Upper lobe of left lung (tissue), 6 donors: ENCODE measurements around the gene KRTAP4-9. TPM values are rescaled to one million over a fixed set of nuclear protein-coding genes. Genes with fewer than 3 reads are reported as not detected.
"Not testable (repeated sequence)": the region's sequence is repeated elsewhere in the genome, so short reads cannot be mapped to it uniquely, and the experiment has no call there.

ENCODE experiments used
- ATAC-seq, 2 donors: fragments of 200-7000 bp; cut with Tn5 transposase; one replicate each; pipeline ENCODE4 v1.9.1; 2022; ENCODE audit warnings: mild to moderate bottlenecking in 2 of 2, moderate library complexity in 2 of 2; ENCODE audit not compliant: low FRiP score in 2 of 2
- DNase-seq, 2 donors: peaks; one replicate each; pipeline ENCODE4 v3.0.0-alpha.2; 2019 to 2020
- H3K27ac ChIP-seq, 4 donors: fragments of 200-600 bp; sonication (generic); one replicate each; pipeline ENCODE4 v1.5.1; 2016 to 2019
- H3K27me3 ChIP-seq, 4 donors: fragments of 200-600 bp; sonication (generic); one replicate each; pipeline ENCODE4 v1.5.1; 2017 to 2019
- H3K36me3 ChIP-seq, 4 donors: fragments of 200-600 bp; sonication (generic); one replicate each; pipeline ENCODE4 v1.5.1; 2016 to 2019
- H3K4me1 ChIP-seq, 4 donors: fragments of 200-600 bp; sonication (generic); one replicate each; pipeline ENCODE4 v1.5.1; 2018 to 2019
- H3K4me3 ChIP-seq, 4 donors: fragments of 200-600 bp; sonication (generic); one replicate each; pipeline ENCODE4 v1.5.1; 2017 to 2019; ENCODE audit warnings: mild to moderate bottlenecking in 2 of 4, moderate library complexity in 1 of 4
- H3K9me3 ChIP-seq, 4 donors: fragments of 200-600 bp; sonication (generic); one replicate each; pipeline ENCODE4 v1.5.1; 2018 to 2019
- CTCF ChIP-seq, 6 experiments: fragments of 450-650 bp in 4 of 6; fragments of 200-600 bp in 2 of 6; sonication (generic) in 2 of 6; IDR thresholded peaks; one replicate each; pipeline ENCODE4 v1.5.1; 2016 to 2019; ENCODE audit warnings: antibody characterized with exemption in 6 of 6
- EP300 ChIP-seq, 4 donors: sonication (generic); formaldehyde crosslinking; IDR thresholded peaks; one replicate each; pipeline ENCODE4 v1.5.1; 2017; ENCODE audit warnings: antibody characterized with exemption in 4 of 4, control low read depth in 2 of 4
- POLR2A ChIP-seq, 4 donors: fragments of 450-650 bp; IDR thresholded peaks; one replicate each; pipeline ENCODE4 v1.5.1; 2016 to 2017; ENCODE audit warnings: antibody characterized with exemption in 4 of 4, mild to moderate bottlenecking in 2 of 4
- POLR2AphosphoS5 ChIP-seq, 2 donors: sonication (generic); formaldehyde crosslinking; IDR thresholded peaks; one replicate each; pipeline ENCODE4 v1.5.1; 2017; ENCODE audit warnings: antibody characterized with exemption in 2 of 2
- WGBS, 2 donors: methylation state at CpG; one replicate each; pipeline ENCODE4 v1.1.5; 2017 to 2018; 5-methylcytosine and 5-hydroxymethylcytosine counted together
- total RNA-seq, 6 donors: library from RNA; depleted of rRNA in 4 of 6; stranded (reverse); fragments of >200 nt in 4 of 6; gene quantifications; one replicate each; pipeline versions ENCODE4 v1.1.0 to v1.2.1, GENCODE V29; 2016 to 2021
- donor health status: DM: no; HTN: no; CAD: no; lungs with moderate emphysema.
- donor health status: DM: no; HTN: yes; CAD: no; lungs with severe emphysema.

Gene KRTAP4-9
- total RNA-seq, 6 donors from 2014 or later: not detected

DNA sequence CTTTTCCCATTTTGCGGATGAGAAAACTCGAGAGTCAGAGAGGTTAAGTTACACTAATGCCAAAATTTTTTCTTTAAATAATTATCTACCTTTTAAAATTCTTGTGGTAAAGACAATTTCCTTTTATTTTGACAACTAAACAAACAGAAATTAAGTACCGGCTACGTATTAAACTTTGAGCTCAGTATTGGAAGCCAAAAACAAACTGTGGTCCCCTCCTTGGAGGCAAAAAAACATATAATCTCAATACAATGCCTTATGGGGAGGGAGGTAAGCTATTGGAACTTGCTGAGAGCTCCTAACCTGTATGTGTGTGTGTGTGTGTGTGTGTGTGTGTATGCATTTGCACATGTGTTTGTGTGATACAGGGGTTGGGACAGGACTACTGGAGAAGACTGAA is 41.7 kb upstream of the KRTAP4-9 start:
- Histone ChIP-seq H3K4me1 (no peaks in the 10 kb centered on the region), H3K36me3 (no peaks in the 10 kb centered on the region), H3K27me3 (no peaks in the 10 kb centered on the region), H3K9me3 (no peaks in the 10 kb centered on the region), H3K27ac (no peak overlapping the region), H3K4me3 (no peak overlapping the region)
- TF ChIP-seq EP300 (IDR thresholded peaks at IDR 0.05): no peak
- no peak for TF ChIP-seq POLR2A (IDR thresholded peaks at IDR 0.05)
- TF ChIP-seq POLR2AphosphoS5 (IDR thresholded peaks at IDR 0.05): no peak
- no peak for TF ChIP-seq CTCF (IDR thresholded peaks at IDR 0.05)
- DNase-seq: no peak
- ATAC-seq: no peak
- WGBS, 2 donors: 74 to 75% methylated on average over 4 of the region's 4 CpGs

DNA sequence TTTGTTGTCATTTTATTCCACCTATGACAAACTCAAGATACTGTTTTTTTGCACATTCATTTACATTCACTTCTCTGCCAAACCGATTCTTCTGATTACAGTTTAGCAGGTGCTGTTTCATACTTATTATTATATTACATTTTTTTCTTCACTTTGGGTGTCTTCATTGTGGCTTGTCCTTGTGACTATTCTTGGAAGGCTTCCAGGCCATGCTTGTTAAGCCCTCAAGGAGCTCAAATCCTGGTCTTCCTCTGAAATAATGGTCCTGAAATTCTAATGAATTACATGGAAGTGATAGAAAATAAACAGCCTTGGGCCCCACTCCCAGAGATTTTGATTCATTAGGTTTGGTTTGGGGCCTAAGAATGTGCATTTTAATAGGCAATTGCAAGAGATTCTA is 40.9 kb upstream of the KRTAP4-9 start:
- Histone ChIP-seq H3K9me3 (no peaks in the 10 kb centered on the region), H3K4me1 (no peaks in the 10 kb centered on the region), H3K4me3 (no peak overlapping the region), H3K27me3 (no peaks in the 10 kb centered on the region), H3K36me3 (no peaks in the 10 kb centered on the region), H3K27ac (no peak overlapping the region)
- no peak for DNase-seq
- no peak for ATAC-seq
- 78 to 79% methylated on average over 1 of the region's 1 CpG for WGBS, 2 donors
- TF ChIP-seq EP300 (IDR thresholded peaks at IDR 0.05) (no peak), CTCF (IDR thresholded peaks at IDR 0.05) (no peak), POLR2AphosphoS5 (IDR thresholded peaks at IDR 0.05) (no peak), POLR2A (IDR thresholded peaks at IDR 0.05) (no peak)

DNA sequence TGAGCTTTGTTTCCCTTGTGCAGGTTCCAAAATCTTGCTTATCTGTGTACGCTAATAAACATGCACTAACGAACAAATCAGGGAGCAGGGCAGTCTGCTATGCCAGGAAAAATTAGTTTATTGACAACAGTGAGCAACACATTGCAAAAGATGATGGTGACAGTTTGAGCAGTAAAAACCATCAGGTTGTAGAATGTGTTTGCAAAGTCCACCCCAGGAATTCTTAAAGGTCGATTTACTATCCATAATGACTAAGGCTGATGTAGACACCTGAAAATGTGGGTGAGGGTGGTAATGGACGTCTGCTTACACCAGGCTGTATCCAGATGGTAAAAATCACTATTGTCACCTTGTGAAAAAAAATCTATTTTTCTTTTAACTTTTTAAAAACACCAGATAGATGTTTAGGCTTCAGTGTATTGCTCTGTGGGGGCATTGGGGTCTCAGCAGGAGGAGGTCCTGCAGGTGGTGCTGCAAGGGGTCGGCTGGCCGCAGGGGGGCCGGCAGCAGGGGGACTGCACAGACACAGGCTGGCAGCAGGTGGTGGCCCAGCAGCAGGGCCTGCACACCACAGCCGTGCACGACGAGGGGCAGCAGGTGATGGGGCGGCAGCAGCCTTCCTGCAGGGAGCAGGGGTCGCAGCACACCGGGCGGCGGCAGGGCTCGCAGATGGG is 40.0 kb upstream of the KRTAP4-9 start:
- H3K4me1 ChIP-seq, H3K27me3 ChIP-seq, H3K4me3 ChIP-seq, ATAC-seq, H3K36me3 ChIP-seq, DNase-seq, H3K27ac ChIP-seq, H3K9me3 ChIP-seq: not testable (repeated sequence)
- 65 to 79% methylated on average over 6 to 7 of the region's 16 CpGs for WGBS, 2 donors

DNA sequence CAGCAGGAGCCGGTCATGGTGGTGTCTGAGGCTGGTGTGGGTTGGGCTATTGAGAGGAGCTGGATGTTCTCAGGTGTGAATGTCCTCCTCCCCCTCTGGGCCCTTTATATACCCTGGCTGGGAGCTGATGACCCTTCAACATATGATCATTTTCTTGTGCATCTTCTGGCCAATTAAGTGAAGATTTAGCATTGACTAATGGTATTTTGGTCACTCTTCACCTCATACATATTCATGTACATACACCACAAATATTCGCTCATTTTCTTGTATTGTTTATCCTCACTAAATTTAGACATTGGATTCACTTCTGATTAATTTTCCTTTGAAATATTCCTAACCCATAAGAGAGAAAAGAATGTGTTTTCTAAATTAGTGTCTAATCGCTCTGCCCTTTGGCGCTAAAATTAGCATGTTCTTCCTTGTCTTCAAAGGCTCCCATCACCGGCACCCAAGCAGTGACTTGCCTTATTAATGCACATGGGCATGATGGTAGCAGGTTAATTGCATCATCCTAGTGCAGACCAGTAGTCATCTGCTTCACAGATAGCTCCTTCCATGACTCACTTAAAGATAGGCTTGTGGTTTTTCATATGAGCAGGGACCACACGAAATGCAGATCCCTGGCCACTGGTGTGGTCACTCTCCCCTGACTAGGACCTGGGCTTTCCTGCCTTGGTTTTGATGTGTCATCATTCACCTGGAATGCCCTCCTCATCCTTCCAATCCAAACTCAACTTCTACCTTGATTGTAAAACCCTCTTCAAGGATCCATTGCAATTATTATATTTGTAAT is 39.2 kb upstream of the KRTAP4-9 start, which contains the start of gene KRTAP2-4:
Gene KRTAP2-4, minus strand, starts transcription at position 51 of the 796 bp plus-strand sequence. Its CDS starts 34 bp downstream, at position 17.
- Histone ChIP-seq H3K36me3 (no peaks in the 10 kb centered on the region), H3K4me3 (no peak within 1 kb of the TSS), H3K27ac (no peak within 1 kb of the TSS), H3K4me1 (no peaks in the 10 kb centered on the region), H3K9me3 (no peaks in the 10 kb centered on the region), H3K27me3 (no peaks in the 10 kb centered on the region)
- TF ChIP-seq POLR2A (IDR thresholded peaks at IDR 0.05) (no peak), CTCF (IDR thresholded peaks at IDR 0.05) (no peak), EP300 (IDR thresholded peaks at IDR 0.05) (no peak), POLR2AphosphoS5 (IDR thresholded peaks at IDR 0.05) (no peak)
- 80 to 89% methylated on average over 6 of the region's 6 CpGs for WGBS, 2 donors
- DNase-seq: no peak
- ATAC-seq: no peak

DNA sequence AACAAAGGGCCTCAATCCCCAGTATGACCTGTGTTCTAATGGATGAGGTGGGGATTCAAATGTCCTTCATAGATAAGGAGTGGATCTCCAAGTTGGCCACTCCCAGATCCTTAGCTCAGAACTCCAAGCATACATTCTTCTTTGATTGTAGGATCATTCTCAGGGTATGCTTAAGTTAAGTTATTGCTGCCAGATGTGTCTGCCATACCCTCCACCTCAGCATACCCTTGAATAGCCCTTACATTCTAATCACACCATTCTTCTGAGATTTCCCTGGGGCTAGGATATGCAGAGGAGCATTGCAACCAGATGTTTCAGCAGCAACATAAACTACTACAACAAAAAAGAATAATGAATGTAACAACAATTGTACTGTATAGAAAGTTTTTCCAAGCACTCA is 37.9 kb upstream of the KRTAP4-9 start:
- no peak overlapping the region for H3K4me3 ChIP-seq
- H3K27ac ChIP-seq: no peak overlapping the region
- no peaks in the 10 kb centered on the region for H3K4me1 ChIP-seq
- DNase-seq (no peak), ATAC-seq (no peak)
- no peak for TF ChIP-seq POLR2A (IDR thresholded peaks at IDR 0.05)
- TF ChIP-seq EP300 (IDR thresholded peaks at IDR 0.05): no peak
- TF ChIP-seq POLR2AphosphoS5 (IDR thresholded peaks at IDR 0.05): no peak
- TF ChIP-seq CTCF (IDR thresholded peaks at IDR 0.05): no peak
- no peaks in the 10 kb centered on the region for H3K9me3 ChIP-seq
- no peaks in the 10 kb centered on the region for H3K27me3 ChIP-seq
- no peaks in the 10 kb centered on the region for H3K36me3 ChIP-seq
